ENCODE results near the gene C22orf15.

The C22orf15 gene

DNA sequence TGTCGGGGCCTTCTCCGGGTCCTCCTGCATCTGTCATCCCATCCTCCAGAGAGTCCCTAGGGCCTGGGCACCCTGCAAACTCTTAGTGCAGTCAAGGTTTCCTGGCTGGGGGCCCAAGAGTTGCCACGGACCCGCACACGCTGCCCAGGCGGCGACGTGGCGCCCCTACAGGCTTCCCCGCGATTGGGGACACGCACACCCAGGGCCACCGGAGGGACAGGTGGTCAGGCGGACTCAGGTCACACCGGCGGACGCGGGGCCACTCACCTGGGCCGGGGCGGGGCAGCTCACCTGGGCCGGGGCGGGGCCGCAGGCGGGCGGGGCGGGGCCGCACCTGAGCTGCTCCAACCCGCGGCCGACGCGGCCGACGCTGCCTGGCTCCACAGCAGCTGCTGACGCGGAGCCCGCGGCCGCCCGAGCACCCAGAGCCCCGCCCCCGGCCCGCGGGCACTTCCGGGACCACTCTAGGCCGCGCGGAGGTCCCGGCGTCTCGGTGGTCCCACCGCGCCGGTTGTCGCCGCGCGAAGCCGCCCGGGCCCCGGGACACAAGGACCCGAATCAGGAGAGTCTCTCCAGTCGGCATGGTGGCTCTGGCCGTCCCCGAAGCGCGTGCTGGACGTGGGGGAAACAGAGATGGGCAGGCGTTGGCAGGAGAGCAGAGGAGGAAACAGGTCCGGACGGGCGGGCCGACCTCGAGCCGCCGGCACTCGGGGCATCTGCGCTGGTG lies 11.9 kb upstream of the C22orf15 start, which contains the start of gene ZNF70:
Gene ZNF70, minus strand, starts transcription at position 399 of the 727 bp plus-strand sequence. CDS start 5,972 bp downstream, outside the sequence.
- peak; percentile 88 for DNase-seq

DNA sequence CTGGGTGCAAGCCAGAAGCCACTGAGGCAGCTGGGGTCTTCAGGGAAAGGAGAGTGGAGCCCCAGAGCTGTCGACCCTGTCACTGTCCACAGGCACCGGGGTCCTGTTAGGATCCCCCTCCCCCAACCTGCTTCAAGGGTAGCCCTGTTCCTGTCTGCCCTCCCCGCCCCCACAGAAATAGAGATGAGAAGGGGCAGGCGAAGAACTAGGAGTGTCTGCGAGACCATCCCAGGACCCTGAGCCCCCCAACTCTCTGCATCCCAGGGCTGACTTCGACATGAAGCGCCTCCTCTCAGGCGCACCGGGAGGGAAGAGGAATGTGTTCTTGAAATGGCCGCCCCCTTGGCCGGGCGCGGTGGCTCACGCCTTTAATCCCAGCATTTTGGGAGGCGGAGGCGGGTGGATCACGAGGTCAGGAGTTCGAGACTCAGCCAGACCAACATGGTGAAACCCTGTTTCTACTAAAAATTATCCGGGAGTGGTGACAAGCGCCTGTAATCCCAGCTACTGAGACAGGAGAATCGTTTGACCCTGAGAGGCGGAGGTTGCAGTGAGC lies 11.3 kb upstream of the C22orf15 start:
- no peak for DNase-seq

GRCh38 chr22:23752090-23752691 lies 10.6 kb upstream of the C22orf15 start:
- DNase-seq = no peak

DNA sequence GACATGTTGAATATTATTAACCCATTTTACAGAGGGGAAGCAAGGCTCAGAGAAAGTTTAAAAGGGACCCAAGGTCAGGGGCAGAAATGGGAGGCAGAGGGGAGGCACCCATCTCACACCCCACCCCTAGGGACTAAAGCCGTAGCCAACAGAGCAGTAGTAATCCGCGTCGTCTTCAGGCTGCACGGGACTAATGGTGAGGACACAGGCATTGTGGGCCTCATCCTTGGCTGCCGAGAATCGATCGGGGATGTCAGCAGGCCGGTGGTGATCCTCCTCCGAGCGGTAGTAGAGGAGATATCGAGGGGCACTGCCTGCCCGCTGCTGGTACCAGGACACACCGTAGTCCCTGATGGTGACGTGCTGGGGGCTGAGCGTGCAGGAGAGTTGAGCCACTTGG lies 10.0 kb upstream of the C22orf15 start:
- DNase-seq = no peak

GRCh38 chr22:23753385-23753784 lies 9.4 kb upstream of the C22orf15 start:
- no peak for DNase-seq

DNA sequence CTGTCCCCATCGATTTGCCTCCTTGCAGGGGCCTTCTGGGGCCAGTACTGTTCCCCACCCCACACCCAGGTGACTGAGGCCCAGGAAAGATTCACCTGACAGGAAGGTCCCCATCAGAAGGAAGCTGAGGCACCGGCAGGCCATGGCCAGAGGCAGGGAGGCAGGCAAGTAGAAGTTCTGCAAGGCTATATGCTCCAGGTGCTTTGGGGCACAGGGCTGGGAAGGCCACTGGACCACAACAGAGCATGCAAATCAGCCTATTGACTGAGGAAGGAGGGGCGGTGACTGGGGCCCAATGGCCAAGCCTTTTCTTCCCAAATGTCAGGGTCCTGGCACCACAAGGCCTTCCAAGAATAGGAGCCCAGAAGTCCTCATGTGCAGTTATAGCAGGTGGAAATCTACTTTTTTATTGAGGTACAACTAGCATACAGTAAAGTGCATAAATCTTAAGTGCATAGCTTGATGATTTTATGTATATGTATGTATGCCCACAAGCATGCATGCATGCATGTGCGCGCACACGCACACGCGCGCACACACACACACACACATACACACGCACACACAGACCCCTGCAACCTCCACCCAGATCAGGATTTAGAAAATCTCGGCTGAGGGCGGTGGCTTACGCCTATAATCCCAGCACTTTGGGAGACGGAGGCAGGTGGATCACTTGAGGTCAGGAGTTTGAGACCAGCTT lies 8.4 kb upstream of the C22orf15 start, which contains the start of gene VPREB3:
Gene VPREB3, minus strand, starts transcription at position 206 of the 700 bp plus-strand sequence. Its CDS starts 62 bp downstream, at position 144.
- DNase-seq = no peak

- no peak for DNase-seq
These were observed 7.7 kb upstream of the C22orf15 start for GRCh38 chr22:23754980-23755636.

DNA sequence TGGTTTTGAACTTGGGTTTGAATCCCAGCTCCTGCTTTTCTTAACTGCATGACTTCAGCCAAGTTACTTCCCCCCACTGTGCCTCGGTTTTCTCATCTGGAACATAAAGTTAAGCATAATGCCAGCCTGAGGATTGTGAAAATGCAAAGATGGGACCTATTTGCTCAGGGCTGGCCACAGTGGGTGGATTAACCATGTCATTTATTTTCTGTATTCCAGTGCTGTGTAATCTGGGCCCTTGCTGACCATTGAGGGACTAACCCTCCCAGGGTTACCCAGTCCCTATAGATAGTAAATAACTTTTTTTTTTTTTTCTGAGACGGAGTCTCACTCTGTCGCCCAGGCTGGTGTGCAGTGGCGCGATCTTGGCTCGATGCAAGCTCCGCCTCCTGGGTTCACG lies 7.1 kb upstream of the C22orf15 start:
- DNase-seq = no peak

- DNase-seq = no peak
These were observed 5.9 kb upstream of the C22orf15 start for GRCh38 chr22:23756891-23757290.

- DNase-seq = no peak
These were observed 3.2 kb upstream of the C22orf15 start for GRCh38 chr22:23759566-23759965.

- DNase-seq = no peak
These were observed 2.7 kb upstream of the C22orf15 start for GRCh38 chr22:23760056-23760455.

GRCh38 chr22:23763579-23763945 lies 772 bp downstream of the C22orf15 start:
- DNase-seq = peak; percentile 43

DNA sequence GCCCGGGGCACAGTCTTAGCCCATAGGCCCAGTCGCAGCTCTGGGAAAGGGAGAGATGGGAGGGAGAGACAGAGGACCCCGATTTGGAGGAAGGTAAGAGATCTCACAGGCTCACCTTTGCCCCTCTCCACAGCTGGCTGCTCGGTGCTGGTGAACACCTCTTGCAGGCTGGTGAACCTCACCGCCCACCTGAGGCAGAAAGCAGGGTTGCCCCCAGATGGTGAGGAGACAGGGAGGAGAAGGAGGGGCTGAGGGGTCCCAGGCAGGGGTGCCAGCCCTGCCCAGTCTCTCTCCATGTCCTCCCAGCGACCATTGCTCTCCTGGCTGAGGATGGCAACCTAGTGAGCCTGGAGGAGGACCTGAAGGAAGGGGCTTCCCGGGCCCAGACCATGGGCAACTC lies 1.2 kb downstream of the C22orf15 start:
- no peak for DNase-seq

DNA sequence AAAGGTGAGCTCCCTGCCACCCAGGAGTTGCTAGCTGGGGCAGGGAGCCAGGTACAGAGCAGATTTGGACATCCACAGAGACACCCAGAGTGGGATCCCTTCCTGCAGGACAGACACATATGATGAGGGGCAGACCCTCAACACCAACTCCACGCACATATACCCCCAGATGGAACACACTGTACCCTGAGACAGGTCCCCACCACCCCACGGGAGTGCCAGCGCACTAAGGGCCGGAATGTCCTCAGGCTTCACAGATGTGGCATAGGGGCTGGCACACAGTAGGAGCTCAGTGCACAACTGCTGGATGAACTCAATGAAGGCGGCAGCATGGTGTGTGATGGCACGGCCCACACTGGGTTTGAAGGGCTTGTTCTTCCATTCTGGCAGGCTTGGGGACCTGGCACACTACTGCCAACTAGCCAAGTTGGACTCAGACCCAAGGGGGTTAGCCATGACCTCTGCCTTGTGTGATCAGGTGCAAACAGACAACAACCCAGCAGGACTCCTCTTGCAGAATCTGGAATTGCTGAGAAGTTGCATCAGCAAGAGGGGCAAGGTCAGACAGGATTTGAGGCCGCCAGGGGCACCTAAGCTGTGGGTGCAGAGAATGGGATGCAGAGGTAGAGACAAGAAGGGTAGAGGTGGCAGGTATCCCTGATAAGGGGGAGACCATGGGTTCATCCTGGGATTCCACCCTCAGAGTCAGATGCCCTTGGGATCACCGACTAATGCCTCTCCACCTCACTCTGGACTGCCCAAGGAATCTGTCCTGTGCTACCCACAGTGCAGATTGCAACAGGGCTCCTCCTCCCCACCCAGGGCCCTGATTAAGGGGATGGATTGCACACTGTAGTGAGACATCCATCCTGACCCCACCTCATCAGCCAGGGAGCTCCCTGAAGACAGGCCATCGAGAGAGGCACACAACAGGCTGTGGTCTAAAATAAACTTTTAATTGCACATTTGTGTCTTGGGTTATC lies 2.4 kb downstream of the C22orf15 start:
- no peak for DNase-seq

DNA sequence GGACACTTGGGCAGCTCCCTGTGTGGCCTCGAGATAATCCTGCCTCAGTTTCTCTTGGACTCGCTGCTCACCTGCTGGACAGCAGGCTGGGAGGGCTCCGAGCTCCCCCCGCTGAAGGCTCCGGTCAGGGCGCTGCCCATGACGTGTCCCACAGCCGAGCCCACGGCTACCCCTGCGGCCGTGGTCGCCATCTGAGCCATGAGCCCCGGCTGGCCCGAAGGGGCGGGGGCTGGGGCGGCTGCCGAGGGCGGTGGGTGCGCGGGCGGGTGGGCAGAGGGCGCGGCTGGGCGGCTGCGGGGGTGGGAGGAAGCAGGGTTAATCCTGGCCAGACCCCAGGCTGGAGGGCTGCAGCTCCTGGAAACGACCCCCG lies 4.5 kb downstream of the C22orf15 start:
- DNase-seq = no peak

GRCh38 chr22:23767673-23768548 lies 5.1 kb downstream of the C22orf15 start, which contains the start of gene CHCHD10:
CHCHD10 (minus strand) TSS chr22:23767972; CDS start chr22:23767874, 98 bp downstream.
- DNase-seq = peak; percentile 75

- DNase-seq = no peak
These were observed 6.7 kb downstream of the C22orf15 start for GRCh38 chr22:23769321-23769965.

DNA sequence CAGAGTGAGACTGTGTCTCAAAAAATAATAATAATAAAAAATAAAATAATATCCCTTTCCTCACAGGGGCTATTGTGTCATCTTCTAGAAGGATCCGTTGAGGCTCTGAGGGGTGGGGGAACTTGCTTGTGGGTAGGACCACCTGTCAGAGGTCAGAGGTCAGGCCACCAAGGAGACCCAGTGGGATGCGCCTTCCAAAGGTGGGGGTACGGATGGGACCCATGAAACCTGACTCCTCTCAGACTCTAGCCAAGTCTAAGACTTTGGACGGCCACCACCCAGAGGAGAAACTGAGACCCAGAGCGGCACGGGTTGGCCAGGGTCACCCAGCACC lies 9.5 kb downstream of the C22orf15 start:
- DNase-seq = no peak

DNA sequence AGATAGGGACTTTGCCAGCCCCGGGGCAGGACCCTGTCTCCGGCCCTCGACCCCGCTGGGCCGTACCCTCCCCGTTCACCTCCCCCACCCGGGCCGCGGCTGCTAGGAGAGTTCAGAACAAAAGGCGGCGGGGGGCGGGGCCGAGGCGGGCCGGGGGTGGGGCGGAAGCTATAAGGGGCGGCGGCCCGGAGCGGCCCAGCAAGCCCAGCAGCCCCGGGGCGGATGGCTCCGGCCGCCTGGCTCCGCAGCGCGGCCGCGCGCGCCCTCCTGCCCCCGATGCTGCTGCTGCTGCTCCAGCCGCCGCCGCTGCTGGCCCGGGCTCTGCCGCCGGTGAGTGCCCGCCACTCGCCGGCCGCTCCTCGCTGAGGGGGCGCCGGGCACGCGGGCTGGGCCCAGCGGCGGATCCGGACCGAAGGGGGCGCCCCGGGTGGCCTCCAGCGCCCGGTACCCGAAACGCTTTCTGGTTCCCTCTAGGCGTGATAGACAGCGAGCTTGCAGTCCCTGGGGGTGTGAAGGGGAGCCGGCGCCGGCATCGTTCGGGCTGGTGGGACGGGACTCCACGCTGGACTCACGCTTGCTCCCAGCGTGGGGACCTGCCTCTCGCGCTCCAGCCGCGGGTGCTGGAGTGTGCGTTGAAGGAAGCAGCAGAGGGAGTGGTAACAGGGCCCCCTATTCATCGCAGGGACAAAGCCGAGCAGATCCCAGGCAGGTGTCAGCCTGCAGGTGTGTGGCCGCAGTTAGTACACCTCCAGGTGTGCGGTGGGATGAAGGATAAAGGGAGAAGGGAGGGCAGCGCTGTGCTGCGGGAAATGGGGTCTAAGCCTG lies 10.1 kb downstream of the C22orf15 start, which contains the start of gene MMP11:
Gene MMP11, plus strand, starts transcription at position 201 of the 825 bp plus-strand sequence. Its CDS starts 22 bp downstream, at position 223.
- peak; percentile 58 for DNase-seq
